HepG2 (cell line): Measurements from ENCODE around the gene GRM8. TPM values are rescaled to one million over a fixed set of nuclear protein-coding genes. Genes with fewer than 3 reads are reported as not detected.

Experiments
- ATAC-seq: fragments of 200-7000 bp; cut with Tn5 transposase; 3 replicates; pipeline ENCODE4 v1.9.1; 2020; ENCODE audit warnings: mild to moderate bottlenecking, moderate library complexity
- BruUV-seq: library from RNA; stranded (reverse); fragments of 400-500 nt; replicated peaks from 2 replicates; lab custom pipeline; 2021; lab: Mats Ljungman, UMichigan
- CTCF ChIA-PET: fragments of 300-600 bp; formaldehyde crosslinking; extraction: SDS; loops from one replicate; lab custom pipeline; 2021; ENCODE audit warnings: low total read pairs, inconsistent platforms, low intra/inter-chr PET ratio; lab: Yijun Ruan, JAX
- POLR2A ChIA-PET: fragments of 350-600 bp; sonication (Branson Sonifier 250); formaldehyde crosslinking; loops from one replicate; lab custom pipeline; 2020; ENCODE audit warnings: antibody characterized with exemption, inconsistent platforms; lab: Yijun Ruan, JAX
- DNase-seq: peaks from one replicate; pipeline ENCODE4 v3.0.0-alpha.2; 2015; ENCODE audit warnings: low spot score
- FAIRE-seq: peaks from 3 replicates; lab custom pipeline; 2011; peaks lifted over from hg19 to GRCh38; lab: Jason Lieb, UNC
- H2AFZ ChIP-seq: one replicate; pipeline ENCODE4 v1.6.1; 2011; ENCODE audit warnings: low read length, inconsistent platforms
- H3K27ac ChIP-seq: fragments of 300-600 bp; 3 replicates; pipeline ENCODE4 v1.8.0; 2011; ENCODE audit warnings: mixed run types, mild to moderate bottlenecking, mixed read lengths, low read length, inconsistent platforms; ENCODE audit not compliant: insufficient read depth; ENCODE audit errors: extremely low read length
- H3K27me3 ChIP-seq, 2 experiments: fragments of 200-600 bp in 1 of 2; 2 replicates in 1 of 2; 3 replicates in 1 of 2; pipeline versions ENCODE4 v1.6.0 to v1.8.0; 2011; ENCODE audit warnings: low read length in 2 of 2, mild to moderate bottlenecking in 2 of 2, moderate library complexity in 2 of 2, inconsistent platforms in 1 of 2; ENCODE audit not compliant: insufficient read depth in 2 of 2, control insufficient read depth in 1 of 2
- H3K36me3 ChIP-seq, 2 experiments: fragments of 200-600 bp in 1 of 2; replicated peaks in 1 of 2; 2 replicates in 1 of 2; 3 replicates in 1 of 2; pipeline versions ENCODE4 v1.5.1 to v1.8.0; 2011; ENCODE audit warnings: low read length in 2 of 2, inconsistent platforms in 1 of 2; ENCODE audit not compliant: insufficient read depth in 2 of 2, control insufficient read depth in 1 of 2
- H3K4me1 ChIP-seq: 2 replicates; pipeline ENCODE4 v1.5.1; 2012; ENCODE audit warnings: low read length, inconsistent platforms; ENCODE audit not compliant: insufficient read depth
- H3K4me2 ChIP-seq: 2 replicates; pipeline ENCODE4 v1.6.0; 2011; ENCODE audit warnings: low read depth, low read length, inconsistent platforms
- H3K4me3 ChIP-seq, 3 experiments: fragments of 200-600 bp in 1 of 3; sonication (generic), shearing (Covaris generic) in 1 of 3; replicated peaks in 1 of 3; 2 replicates each; pipeline ENCODE4 v1.5.1; 2011 to 2016; ENCODE audit warnings: low read length in 3 of 3, inconsistent platforms in 2 of 3, low read depth in 2 of 3, mild to moderate bottlenecking in 2 of 3, control low read depth in 1 of 3, mixed read lengths in 1 of 3; ENCODE audit not compliant: insufficient read depth in 1 of 3
- H3K79me2 ChIP-seq: one replicate; pipeline ENCODE4 v1.6.1; 2011; ENCODE audit warnings: low read length, inconsistent platforms; ENCODE audit not compliant: insufficient read depth
- H3K9ac ChIP-seq: 2 replicates; pipeline ENCODE4 v1.6.0; 2011; ENCODE audit warnings: mild to moderate bottlenecking, low read depth, low read length, inconsistent platforms; ENCODE audit not compliant: insufficient read depth
- H3K9me3 ChIP-seq: 2 replicates; pipeline ENCODE4 v1.5.1; 2012; ENCODE audit warnings: mild to moderate bottlenecking, low read length
- H4K20me1 ChIP-seq: 2 replicates; pipeline ENCODE4 v1.6.0; 2011; ENCODE audit warnings: inconsistent platforms, mild to moderate bottlenecking, low read length, moderate library complexity; ENCODE audit not compliant: insufficient read depth
- ARID2 ChIP-seq: sonication (generic); formaldehyde crosslinking; IDR thresholded peaks from 2 replicates; pipeline ENCODE4 v1.8.1; 2022; ENCODE audit warnings: mild to moderate bottlenecking, missing genetic modification reagents, borderline replicate concordance
- CCAR2 ChIP-seq: fragments of 200-400 bp; formaldehyde crosslinking; optimal IDR thresholded peaks from 2 replicates; pipeline ENCODE3; 2018; ENCODE audit warnings: low read depth, mild to moderate bottlenecking, low read length, moderate library complexity
- ETV5 ChIP-seq: IDR thresholded peaks from 2 replicates; pipeline ENCODE4 v1.6.1; 2018; ENCODE audit warnings: missing biosample characterization, missing genetic modification reagents, inconsistent platforms, borderline replicate concordance
- HOXA9 ChIP-seq: sonication (generic); formaldehyde crosslinking; IDR thresholded peaks from 2 replicates; pipeline ENCODE4 v1.8.1; 2022; ENCODE audit warnings: missing genetic modification reagents, mild to moderate bottlenecking, moderate library complexity, borderline replicate concordance
- MAFG ChIP-seq: sonication (generic); formaldehyde crosslinking; IDR thresholded peaks from 2 replicates; pipeline ENCODE4 v1.5.1; 2020; ENCODE audit warnings: mild to moderate bottlenecking, missing genetic modification reagents
- MBNL3 ChIP-seq: fragments of 250-450 bp; sonication (Bioruptor Pico); conservative IDR thresholded peaks from 2 replicates; pipeline ENCODE4 v1.8.0; 2022; ENCODE audit warnings: mild to moderate bottlenecking, inconsistent platforms
- MIXL1 ChIP-seq: IDR thresholded peaks from 2 replicates; pipeline ENCODE4 v1.6.1; 2016
- PAX8 ChIP-seq: sonication (generic); formaldehyde crosslinking; IDR thresholded peaks from 2 replicates; pipeline ENCODE4 v1.8.0; 2022; ENCODE audit warnings: mild to moderate bottlenecking, missing genetic modification reagents, borderline replicate concordance
- THAP11 ChIP-seq: IDR thresholded peaks from 2 replicates; pipeline ENCODE4 v1.6.1; 2016; ENCODE audit warnings: missing biosample characterization, missing genetic modification reagents
- ZNF737 ChIP-seq: sonication (generic); formaldehyde crosslinking; IDR thresholded peaks from 2 replicates; pipeline ENCODE4 v1.5.0; 2020; ENCODE audit warnings: missing genetic modification reagents, mild to moderate bottlenecking, borderline replicate concordance
- ZNF773 ChIP-seq: sonication (generic); formaldehyde crosslinking; IDR thresholded peaks from 2 replicates; pipeline ENCODE4 v1.4.0; 2020; ENCODE audit warnings: missing genetic modification reagents, borderline replicate concordance
- WGBS: methylation state at CpG from one replicate; pipeline ENCODE4 v1.1.6; 2017; ENCODE audit warnings: low lambda C conversion rate; 5-methylcytosine and 5-hydroxymethylcytosine counted together
- in situ Hi-C: cut with HindIII; loops from 2 replicates; pipeline ENCODE4 v1.10.0; 2017; ENCODE audit warnings: low pct_unique_long_range_greater_than_20kb; ENCODE audit not compliant: extremely low pct_ligation_motif_present
- intact Hi-C: fragments of 100-400 bp; cut with micrococcal nuclease; formaldehyde crosslinking; loops from one replicate; pipeline ENCODE4 v1.10.0; 2022; ENCODE audit not compliant: unreplicated experiment
- polyA plus RNA-seq, 8 experiments: library from polyadenylated mRNA; depleted of rRNA in 3 of 8; stranded (reverse) in 7 of 8; unstranded in 1 of 8; fragments of >200 nt; fragmentation: Illumina TruSeq in 4 of 8; extraction: Trizol in 4 of 8; gene quantifications; 2 replicates each; pipeline versions ENCODE4 v1.2.1 to v1.2.3, GENCODE V29; 2011 to 2016; ENCODE audit warnings: low read depth in 4 of 8, missing spikeins in 1 of 8, mixed read lengths in 1 of 8; ENCODE audit not compliant: insufficient read depth in 1 of 8
- total RNA-seq, 5 experiments: library from RNA; depleted of rRNA; stranded (reverse); fragments of >200 nt; fragmentation: Illumina TruSeq; extraction: Trizol; gene quantifications; 2 replicates each; pipeline ENCODE4 v1.2.3, GENCODE V29; 2016; ENCODE audit warnings: low read depth in 1 of 5
- TF ChIP-seq, protein P1 (sequence below): sonication (generic); formaldehyde crosslinking; IDR thresholded peaks from 2 replicates; pipeline ENCODE4 v1.4.0; 2020; ENCODE audit warnings: mild to moderate bottlenecking, missing genetic modification reagents
- TF ChIP-seq, protein P2 (sequence below): sonication (generic); formaldehyde crosslinking; IDR thresholded peaks from 2 replicates; pipeline ENCODE4 v1.5.0; 2020; ENCODE audit warnings: missing genetic modification reagents, mild to moderate bottlenecking, borderline replicate concordance

The GRM8 gene
- total and polyA plus RNA-seq, 2 of the 13 experiments (the other 11 are each of a cell fraction or from before 2014, with no cell fraction given) = not detected

DNA sequence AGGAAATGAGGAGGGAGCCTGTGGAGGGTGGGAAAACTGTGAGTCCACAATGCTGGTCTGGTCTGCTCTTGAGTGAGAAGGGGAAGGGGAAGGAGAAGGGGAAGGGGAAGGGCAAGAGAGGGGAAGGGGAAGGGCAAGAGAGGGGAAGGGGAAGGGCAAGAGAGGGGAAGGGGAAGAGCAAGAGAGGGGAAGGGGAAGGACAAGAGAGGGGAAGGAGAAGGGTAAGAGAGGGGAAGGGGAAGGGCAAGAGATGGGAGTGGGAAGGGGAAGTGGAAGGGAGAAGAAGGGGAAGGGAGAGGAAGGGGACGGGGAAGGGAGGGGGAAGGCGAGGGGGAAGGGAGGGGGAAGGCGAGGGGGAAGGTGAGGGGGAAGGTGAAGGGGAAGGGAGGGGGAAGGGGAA is 213.2 kb downstream of the GRM8 start (continued):
- no peak for TF ChIP-seq ARID2 (CRISPR knock-in tag)
- TF ChIP-seq, protein P1, sequence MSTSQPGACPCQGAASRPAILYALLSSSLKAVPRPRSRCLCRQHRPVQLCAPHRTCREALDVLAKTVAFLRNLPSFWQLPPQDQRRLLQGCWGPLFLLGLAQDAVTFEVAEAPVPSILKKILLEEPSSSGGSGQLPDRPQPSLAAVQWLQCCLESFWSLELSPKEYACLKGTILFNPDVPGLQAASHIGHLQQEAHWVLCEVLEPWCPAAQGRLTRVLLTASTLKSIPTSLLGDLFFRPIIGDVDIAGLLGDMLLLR (CRISPR knock-in tag) = no peak
- TF ChIP-seq, protein P2, sequence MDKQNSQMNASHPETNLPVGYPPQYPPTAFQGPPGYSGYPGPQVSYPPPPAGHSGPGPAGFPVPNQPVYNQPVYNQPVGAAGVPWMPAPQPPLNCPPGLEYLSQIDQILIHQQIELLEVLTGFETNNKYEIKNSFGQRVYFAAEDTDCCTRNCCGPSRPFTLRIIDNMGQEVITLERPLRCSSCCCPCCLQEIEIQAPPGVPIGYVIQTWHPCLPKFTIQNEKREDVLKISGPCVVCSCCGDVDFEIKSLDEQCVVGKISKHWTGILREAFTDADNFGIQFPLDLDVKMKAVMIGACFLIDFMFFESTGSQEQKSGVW = no peak
- no peak for TF ChIP-seq MIXL1
- TF ChIP-seq ETV5 (CRISPR knock-in tag) = no peak

DNA sequence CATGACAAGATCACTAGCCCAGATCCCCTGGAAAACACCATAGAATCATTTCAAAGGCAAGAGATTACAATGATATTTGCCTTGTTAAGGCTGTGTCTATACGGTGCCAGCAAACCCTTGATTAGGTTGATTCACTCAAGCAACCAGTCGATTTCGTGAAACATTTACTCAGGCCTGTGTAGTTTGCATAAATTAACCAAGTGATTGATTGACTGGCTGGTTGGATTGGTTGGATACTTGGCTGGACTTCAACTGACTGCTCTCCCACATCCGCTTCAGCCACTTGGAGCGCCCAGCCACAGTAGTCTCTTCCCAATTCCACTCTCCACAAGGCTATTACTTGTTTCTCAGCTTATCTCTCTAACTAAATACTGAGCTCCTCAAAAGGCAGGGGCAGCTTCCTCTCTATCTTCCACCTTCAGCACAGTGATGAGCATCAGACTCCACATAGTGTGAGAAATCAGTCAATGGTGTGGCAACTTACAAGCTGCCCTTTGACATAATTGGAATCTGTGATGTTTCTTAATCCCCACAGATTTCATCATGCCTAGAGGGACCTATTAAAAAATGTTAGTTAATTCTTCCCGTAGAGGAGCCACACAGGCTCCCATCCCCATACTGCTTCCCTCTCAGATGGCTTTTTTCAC is 217.4 kb downstream of the GRM8 start:
- ChIA-PET CTCF (no interaction called here), POLR2A (no interaction called here)
- Histone ChIP-seq H3K27ac (no peak overlapping the region), H3K4me3 (no peak overlapping the region), H3K36me3 (no peaks in the 10 kb centered on the region), H4K20me1 (no peaks in the 10 kb centered on the region), H3K4me1 (no peaks in the 10 kb centered on the region), H3K9me3 (no peaks in the 10 kb centered on the region), H3K4me2 (no peak overlapping the region), H3K9ac (no peak overlapping the region), H3K27me3 (no peaks in the 10 kb centered on the region), H2AFZ (no peak overlapping the region), H3K79me2 (no peaks in the 10 kb centered on the region)
- intact Hi-C loops = no loop called here
- FAIRE-seq (no peak), ATAC-seq (no peak), DNase-seq (no peak)
- WGBS = 7% methylated on average over 4 of the region's 6 CpGs
- TF ChIP-seq ZNF773 (no peak), HOXA9 (no peak), MAFG (CRISPR knock-in tag) (no peak), MBNL3 (no peak), THAP11 (no peak), CCAR2 (no peak), ZNF737 (CRISPR knock-in tag) (no peak), PAX8 (no peak)
- in situ Hi-C loops = no loop called here
- BruUV-seq = no TSS peak
